ENCODE data around the gene SLC2A13.
"Not testable (repeated sequence)": the region's sequence is repeated elsewhere in the genome, so short reads cannot be mapped to it uniquely, and the experiment has no call there.

The SLC2A13 gene

GRCh38 chr12:39868328-39868725 lies 237.6 kb downstream of the SLC2A13 start:
- no peak for DNase-seq (ENCODE audit: low spot score)

- DNase-seq (ENCODE audit: low spot score), result no peak
These were observed 238.1 kb downstream of the SLC2A13 start for GRCh38 chr12:39867631-39868327.

- DNase-seq (ENCODE audit: low spot score), result no peak
These were observed 239.7 kb downstream of the SLC2A13 start for GRCh38 chr12:39866135-39866534.

- no peak for DNase-seq (ENCODE audit: low spot score)
These were observed 245.2 kb downstream of the SLC2A13 start for GRCh38 chr12:39860695-39861094.

GRCh38 chr12:39853003-39853402 lies 252.9 kb downstream of the SLC2A13 start:
- DNase-seq (ENCODE audit: low spot score), result no peak

- no peak for DNase-seq (ENCODE audit: low spot score)
These were observed 253.5 kb downstream of the SLC2A13 start for GRCh38 chr12:39852346-39852745.

- DNase-seq (ENCODE audit: low spot score), result not testable (repeated sequence)
These were observed 257.7 kb downstream of the SLC2A13 start for GRCh38 chr12:39848218-39848617.

GRCh38 chr12:39846971-39847650 lies 258.8 kb downstream of the SLC2A13 start:
- DNase-seq (ENCODE audit: low spot score), result no peak

- DNase-seq (ENCODE audit: low spot score), result no peak
These were observed 259.6 kb downstream of the SLC2A13 start for GRCh38 chr12:39846304-39846703.

- no peak for DNase-seq (ENCODE audit: low spot score)
These were observed 265.5 kb downstream of the SLC2A13 start for GRCh38 chr12:39840422-39840821.

- DNase-seq (ENCODE audit: low spot score), result no peak
These were observed 266.8 kb downstream of the SLC2A13 start for GRCh38 chr12:39839072-39839471.

- DNase-seq (ENCODE audit: low spot score), result no peak
These were observed 270.1 kb downstream of the SLC2A13 start for GRCh38 chr12:39835517-39836489.

GRCh38 chr12:39831587-39832315 lies 274.1 kb downstream of the SLC2A13 start:
- no peak for DNase-seq (ENCODE audit: low spot score)

- no peak for DNase-seq (ENCODE audit: low spot score)
These were observed 274.9 kb downstream of the SLC2A13 start for GRCh38 chr12:39830852-39831520.

- DNase-seq (ENCODE audit: low spot score), result no peak
These were observed 275.7 kb downstream of the SLC2A13 start for GRCh38 chr12:39830171-39830570.

- DNase-seq (ENCODE audit: low spot score), result peak; percentile 58
These were observed 281.2 kb downstream of the SLC2A13 start for GRCh38 chr12:39824505-39825212.

GRCh38 chr12:39816671-39817185 lies 289.2 kb downstream of the SLC2A13 start:
- no peak for DNase-seq (ENCODE audit: low spot score)

GRCh38 chr12:39815746-39816145 lies 290.1 kb downstream of the SLC2A13 start:
- no peak for DNase-seq (ENCODE audit: low spot score)

GRCh38 chr12:39814626-39815025 lies 291.3 kb downstream of the SLC2A13 start:
- DNase-seq (ENCODE audit: low spot score), result no peak

GRCh38 chr12:39813776-39814175 lies 292.1 kb downstream of the SLC2A13 start:
- DNase-seq (ENCODE audit: low spot score), result no peak

Measured in Ammon's horn (tissue), 1 donor.